HG02759 (cell line): ENCODE measurements around the gene PPP1R12C.
"Not testable (repeated sequence)": the region's sequence is repeated elsewhere in the genome, so short reads cannot be mapped to it uniquely, and the experiment has no call there.

ENCODE experiments used
- ATAC-seq: cut with Tn5 transposase; IDR thresholded peaks from one replicate; pipeline ENCODE4 v1.9.1; 2021; ENCODE audit warnings: mild to moderate bottlenecking, moderate library complexity; ENCODE audit not compliant: unreplicated experiment

The PPP1R12C gene

GRCh38 chr19:55116859-55117662 lies at the start of gene PPP1R12C:
Gene PPP1R12C (minus strand): TSS chr19:55117637. CDS start chr19:55117543, 94 bp downstream.
- ATAC-seq: peak; percentile 9

- ATAC-seq: peak; percentile 87
Measured at GRCh38 chr19:55166530-55167268, 49.3 kb upstream of the PPP1R12C start, which contains the start of gene DNAAF3. Gene DNAAF3 (minus strand): TSS chr19:55166613. CDS start chr19:55166413, 200 bp downstream.

GRCh38 chr19:55165952-55166529 lies 48.6 kb upstream of the PPP1R12C start:
- no peak for ATAC-seq

GRCh38 chr19:55161571-55162322 lies 44.3 kb upstream of the PPP1R12C start:
- no peak for ATAC-seq

GRCh38 chr19:55160986-55161365 lies 43.5 kb upstream of the PPP1R12C start:
- no peak for ATAC-seq

GRCh38 chr19:55160128-55160985 lies 42.9 kb upstream of the PPP1R12C start:
- peak; percentile 67 for ATAC-seq

- ATAC-seq: no peak
Measured at GRCh38 chr19:55158848-55159749, 41.7 kb upstream of the PPP1R12C start.

GRCh38 chr19:55158423-55158822 lies 41.0 kb upstream of the PPP1R12C start:
- ATAC-seq: no peak

GRCh38 chr19:55157064-55157908 lies 39.8 kb upstream of the PPP1R12C start, which contains the start of gene TNNI3:
Gene TNNI3 (minus strand): TSS chr19:55157732. CDS start chr19:55157589, 143 bp downstream.
- no peak for ATAC-seq

GRCh38 chr19:55156202-55157063 lies 39.0 kb upstream of the PPP1R12C start:
- ATAC-seq: no peak

GRCh38 chr19:55155784-55156183 lies 38.3 kb upstream of the PPP1R12C start:
- not testable (repeated sequence) for ATAC-seq

- ATAC-seq: no peak
Measured at GRCh38 chr19:55153652-55154264, 36.3 kb upstream of the PPP1R12C start.

GRCh38 chr19:55152017-55152416 lies 34.6 kb upstream of the PPP1R12C start:
- no peak for ATAC-seq

- no peak for ATAC-seq
Measured at GRCh38 chr19:55149078-55150003, 31.9 kb upstream of the PPP1R12C start, which contains the start of gene TNNT1. Gene TNNT1 (minus strand): TSS chr19:55149206. CDS start chr19:55147157, 2,049 bp downstream.

GRCh38 chr19:55147545-55148251 lies 30.3 kb upstream of the PPP1R12C start:
- ATAC-seq: no peak
